IMR-90 (cell line): ENCODE results near the gene EIF1AX. TPM values are rescaled to one million over a fixed set of nuclear protein-coding genes. Genes with fewer than 3 reads are reported as not detected.
A peak's percentile ranks its signal among the peaks of the same experiment; 100 is the strongest.

ENCODE experiments used
- ATAC-seq: fragments of 200-7000 bp; cut with Tn5 transposase; 2 replicates; pipeline ENCODE4 v1.9.1; 2020; ENCODE audit warnings: low read depth, mild to moderate bottlenecking, moderate library complexity
- BruUV-seq: library from RNA; stranded (reverse); fragments of 400-500 nt; replicated peaks from 2 replicates; lab custom pipeline; 2021; lab: Mats Ljungman, UMichigan
- CTCF ChIA-PET: fragments of 300-600 bp; formaldehyde crosslinking; extraction: SDS; loops from one replicate; lab custom pipeline; 2021; ENCODE audit warnings: antibody characterized with exemption; lab: Yijun Ruan, JAX
- POLR2A ChIA-PET: fragments of 300-600 bp; sonication (Branson Sonifier 250); formaldehyde crosslinking; loops from one replicate; lab custom pipeline; 2022; ENCODE audit warnings: antibody characterized with exemption; ENCODE audit not compliant: unreplicated experiment; lab: Charles Lee
- DNase-seq: peaks from one replicate; pipeline ENCODE4 v3.0.0; 2013
- H2AFZ ChIP-seq: replicated peaks from 2 replicates; pipeline ENCODE3; 2013; ENCODE audit warnings: low read length, mild to moderate bottlenecking; ENCODE audit not compliant: poor library complexity
- H2AK5ac ChIP-seq: 2 replicates; pipeline ENCODE4 v1.6.1; 2013; ENCODE audit warnings: low read depth, low read length, inconsistent platforms
- H2AK9ac ChIP-seq: replicated peaks from 2 replicates; pipeline ENCODE3; 2013; ENCODE audit warnings: mild to moderate bottlenecking, low read depth, low read length, moderate library complexity; ENCODE audit not compliant: poor library complexity
- H2BK120ac ChIP-seq: 2 replicates; pipeline ENCODE4 v1.6.1; 2013; ENCODE audit warnings: low read depth, low read length, inconsistent platforms
- H2BK15ac ChIP-seq: 3 replicates; pipeline ENCODE4 v1.6.1; 2013; ENCODE audit warnings: low read depth, low read length, inconsistent platforms
- H2BK20ac ChIP-seq: 2 replicates; pipeline ENCODE4 v1.6.1; 2013; ENCODE audit warnings: low read depth, mild to moderate bottlenecking, inconsistent platforms, low read length, moderate library complexity
- H2BK5ac ChIP-seq: 2 replicates; pipeline ENCODE4 v1.6.1; 2013; ENCODE audit warnings: mild to moderate bottlenecking, low read depth, low read length, inconsistent platforms; ENCODE audit not compliant: poor library complexity, severe bottlenecking
- H3K14ac ChIP-seq: replicated peaks from 2 replicates; pipeline ENCODE4 v1.6.1; 2013; ENCODE audit warnings: low read depth, low read length, inconsistent platforms
- H3K18ac ChIP-seq: 2 replicates; pipeline ENCODE4 v1.6.1; 2013; ENCODE audit warnings: low read depth, low read length, control low read depth
- H3K23ac ChIP-seq: 2 replicates; pipeline ENCODE4 v1.6.1; 2013; ENCODE audit warnings: low read depth, low read length, inconsistent platforms
- H3K27ac ChIP-seq: 2 replicates; pipeline ENCODE4 v1.5.1; 2013; ENCODE audit warnings: mild to moderate bottlenecking, control low read depth, low read length; ENCODE audit not compliant: insufficient read depth
- H3K27me3 ChIP-seq: 2 replicates; pipeline ENCODE4 v1.6.1; 2013; ENCODE audit warnings: low read length; ENCODE audit not compliant: control insufficient read depth, insufficient read depth
- H3K36me3 ChIP-seq: 2 replicates; pipeline ENCODE4 v1.6.1; 2013; ENCODE audit warnings: low read length, mixed read lengths; ENCODE audit not compliant: control insufficient read depth, insufficient read depth
- H3K4ac ChIP-seq: 2 replicates; pipeline ENCODE4 v1.6.1; 2013; ENCODE audit warnings: low read depth, low read length, inconsistent platforms
- H3K4me1 ChIP-seq: 2 replicates; pipeline ENCODE4 v1.6.1; 2013; ENCODE audit warnings: low read length, mixed read lengths; ENCODE audit not compliant: control insufficient read depth, insufficient read depth
- H3K4me2 ChIP-seq: 2 replicates; pipeline ENCODE4 v1.6.1; 2013; ENCODE audit warnings: low read depth, mild to moderate bottlenecking, control low read depth, low read length, moderate library complexity
- H3K4me3 ChIP-seq: 2 replicates; pipeline ENCODE4 v1.5.1; 2013; ENCODE audit warnings: low read depth, mild to moderate bottlenecking, control low read depth, low read length, moderate library complexity; ENCODE audit not compliant: insufficient read depth
- H3K56ac ChIP-seq: 2 replicates; pipeline ENCODE4 v1.6.1; 2013; ENCODE audit warnings: low read length, inconsistent platforms; ENCODE audit not compliant: insufficient read depth; ENCODE audit errors: extremely low read depth
- H3K79me1 ChIP-seq, 2 experiments: 2 replicates each; pipeline ENCODE4 v1.6.1; 2013; ENCODE audit warnings: low read length in 2 of 2, inconsistent platforms in 1 of 2, low read depth in 1 of 2
- H3K9ac ChIP-seq: 2 replicates; pipeline ENCODE4 v1.6.1; 2013; ENCODE audit warnings: low read depth, low read length, control low read depth
- H3K9me1 ChIP-seq: 2 replicates; pipeline ENCODE4 v1.6.1; 2013; ENCODE audit warnings: low read length, inconsistent platforms; ENCODE audit not compliant: insufficient read depth
- H3K9me3 ChIP-seq: 2 replicates; pipeline ENCODE4 v1.6.1; 2013; ENCODE audit warnings: low read length; ENCODE audit not compliant: control insufficient read depth, insufficient read depth
- H4K20me1 ChIP-seq: 2 replicates; pipeline ENCODE4 v1.6.1; 2013; ENCODE audit warnings: low read length, inconsistent platforms; ENCODE audit not compliant: insufficient read depth
- H4K5ac ChIP-seq: 2 replicates; pipeline ENCODE4 v1.6.1; 2013; ENCODE audit warnings: mild to moderate bottlenecking, low read depth, low read length, control low read depth
- H4K8ac ChIP-seq, 2 experiments: 2 replicates each; pipeline ENCODE4 v1.6.1; 2013; ENCODE audit warnings: low read depth in 2 of 2, low read length in 2 of 2, control low read depth in 1 of 2, inconsistent platforms in 1 of 2
- H4K91ac ChIP-seq: 2 replicates; pipeline ENCODE4 v1.6.1; 2013; ENCODE audit warnings: low read depth, low read length, inconsistent platforms; ENCODE audit not compliant: insufficient read depth
- BHLHE40 ChIP-seq: fragments of 150-350 bp; IDR thresholded peaks from 2 replicates; pipeline ENCODE4 v1.6.1; 2016; ENCODE audit warnings: mild to moderate bottlenecking, low read depth, low read length
- CEBPB ChIP-seq: IDR thresholded peaks from 2 replicates; pipeline ENCODE4 v1.6.1; 2012; ENCODE audit warnings: low read depth, low read length, improper control_type of control experiment
- CHD1 ChIP-seq: IDR thresholded peaks from 2 replicates; pipeline ENCODE4 v1.6.1; 2012; ENCODE audit warnings: low read depth, low read length, improper control_type of control experiment
- ELK1 ChIP-seq: fragments of 150-350 bp; IDR thresholded peaks from 2 replicates; pipeline ENCODE4 v1.6.1; 2016; ENCODE audit warnings: low read depth, mild to moderate bottlenecking, low read length, moderate library complexity, borderline replicate concordance
- FOS ChIP-seq: fragments of 150-350 bp; IDR thresholded peaks from 2 replicates; pipeline ENCODE4 v1.6.1; 2016; ENCODE audit warnings: low read depth, low read length
- MAFK ChIP-seq: IDR thresholded peaks from 2 replicates; pipeline ENCODE4 v1.6.1; 2012; ENCODE audit warnings: low read depth, low read length, improper control_type of control experiment
- MAZ ChIP-seq: IDR thresholded peaks from 2 replicates; pipeline ENCODE4 v1.6.1; 2012; ENCODE audit warnings: low read depth, mild to moderate bottlenecking, low read length, improper control_type of control experiment, moderate library complexity, borderline replicate concordance
- MXI1 ChIP-seq: IDR thresholded peaks from 2 replicates; pipeline ENCODE4 v1.6.1; 2012; ENCODE audit warnings: low read depth, mild to moderate bottlenecking, low read length, moderate library complexity, borderline replicate concordance
- NFE2L2 ChIP-seq: fragments of 150-350 bp; IDR thresholded peaks from 2 replicates; pipeline ENCODE4 v1.6.1; 2016; ENCODE audit warnings: low read depth, mild to moderate bottlenecking, low read length
- RAD21 ChIP-seq: IDR thresholded peaks from 2 replicates; pipeline ENCODE4 v1.6.1; 2012; ENCODE audit warnings: low read length, improper control_type of control experiment
- RCOR1 ChIP-seq: IDR thresholded peaks from 2 replicates; pipeline ENCODE4 v1.6.1; 2012; ENCODE audit warnings: mild to moderate bottlenecking, low read length, improper control_type of control experiment; ENCODE audit not compliant: insufficient replicate concordance
- WGBS, 2 experiments: methylation state at CpG; one replicate each; pipeline versions ENCODE4 v1.1.5 to v1.1.7; 2013; ENCODE audit warnings: missing lambda C conversion rate in 2 of 2; ENCODE audit not compliant: insufficient read length in 1 of 2; ENCODE audit errors: extremely low coverage in 2 of 2; 5-methylcytosine and 5-hydroxymethylcytosine counted together
- dilution Hi-C: fragments of 300-500 bp; cut with HindIII; formaldehyde crosslinking; loops from one replicate; pipeline ENCODE4 v1.14.3; 2018; ENCODE audit warnings: low sequenced_read_pairs; ENCODE audit not compliant: unreplicated experiment
- in situ Hi-C: fragments of 300-500 bp; cut with MboI; formaldehyde crosslinking; loops from 3 replicates; pipeline ENCODE4 v1.14.3; 2019; ENCODE audit warnings: low sequenced_read_pairs, inconsistent platforms, mixed read lengths
- intact Hi-C: fragments of 100-400 bp; cut with micrococcal nuclease; formaldehyde crosslinking; loops from 2 replicates; pipeline ENCODE4 v1.10.0; 2022
- polyA plus RNA-seq, 3 experiments: library from polyadenylated mRNA; depleted of rRNA; stranded (reverse); fragments of >200 nt; gene quantifications; 2 replicates each; pipeline ENCODE4 v1.2.3, GENCODE V29; 2012; ENCODE audit warnings: low replicate concordance in 1 of 3
- total RNA-seq: library from RNA; depleted of rRNA; stranded (reverse); fragments of >200 nt; gene quantifications from 2 replicates; pipeline ENCODE4 v1.2.3, GENCODE V29; 2012
- TF ChIP-seq, protein P1 (sequence below): fragments of 150-350 bp; IDR thresholded peaks from 2 replicates; pipeline ENCODE4 v1.6.1; 2017; ENCODE audit warnings: mild to moderate bottlenecking, antibody characterized with exemption, low read length, low read depth
- TF ChIP-seq, protein P2 (sequence below): conservative IDR thresholded peaks from 2 replicates; pipeline ENCODE4 v1.5.1; 2012; ENCODE audit warnings: mild to moderate bottlenecking, low read depth, low read length, improper control_type of control experiment

EIF1AX gene
- total and polyA plus RNA-seq, 2 of the 4 experiments (the other 2 are of a cell fraction), result 12.2 to 44.5 TPM

GRCh38 chrX:20144491-20144890 lies 2.9 kb upstream of the EIF1AX start:
- H2AK9ac ChIP-seq, result no peak overlapping the region
- no peak overlapping the region for H4K91ac ChIP-seq
- no peak overlapping the region for H2AK5ac ChIP-seq
- H3K9ac ChIP-seq, result no peak overlapping the region
- no peak overlapping the region for H3K18ac ChIP-seq
- dilution Hi-C loops (no loop called here), in situ Hi-C loops (no loop called here), intact Hi-C loops (no loop called here)
- no peak overlapping the region for H2AFZ ChIP-seq
- H2BK120ac ChIP-seq, result no peak overlapping the region
- WGBS, 2 experiments, result no CpG with 5 or more reads among the region's 3 CpGs
- H4K20me1 ChIP-seq, result peaks cover 11% of the 10 kb centered on the region
- CTCF ChIA-PET, result no interaction called here
- no peaks in the 10 kb centered on the region for H3K9me1 ChIP-seq
- no TSS peak for BruUV-seq
- peaks cover 0 to 2% of the 10 kb centered on the region in 2 experiments; a peak in 2 of 4 replicates for H3K79me1 ChIP-seq
- ATAC-seq (no peak), DNase-seq (peak; percentile 82)
- TF ChIP-seq RAD21, result no peak
- no peak for TF ChIP-seq MAZ
- no peak for TF ChIP-seq ELK1
- TF ChIP-seq, protein P1, sequence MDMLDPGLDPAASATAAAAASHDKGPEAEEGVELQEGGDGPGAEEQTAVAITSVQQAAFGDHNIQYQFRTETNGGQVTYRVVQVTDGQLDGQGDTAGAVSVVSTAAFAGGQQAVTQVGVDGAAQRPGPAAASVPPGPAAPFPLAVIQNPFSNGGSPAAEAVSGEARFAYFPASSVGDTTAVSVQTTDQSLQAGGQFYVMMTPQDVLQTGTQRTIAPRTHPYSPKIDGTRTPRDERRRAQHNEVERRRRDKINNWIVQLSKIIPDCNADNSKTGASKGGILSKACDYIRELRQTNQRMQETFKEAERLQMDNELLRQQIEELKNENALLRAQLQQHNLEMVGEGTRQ, result no peak
- TF ChIP-seq BHLHE40, result no peak
- TF ChIP-seq, protein P2, sequence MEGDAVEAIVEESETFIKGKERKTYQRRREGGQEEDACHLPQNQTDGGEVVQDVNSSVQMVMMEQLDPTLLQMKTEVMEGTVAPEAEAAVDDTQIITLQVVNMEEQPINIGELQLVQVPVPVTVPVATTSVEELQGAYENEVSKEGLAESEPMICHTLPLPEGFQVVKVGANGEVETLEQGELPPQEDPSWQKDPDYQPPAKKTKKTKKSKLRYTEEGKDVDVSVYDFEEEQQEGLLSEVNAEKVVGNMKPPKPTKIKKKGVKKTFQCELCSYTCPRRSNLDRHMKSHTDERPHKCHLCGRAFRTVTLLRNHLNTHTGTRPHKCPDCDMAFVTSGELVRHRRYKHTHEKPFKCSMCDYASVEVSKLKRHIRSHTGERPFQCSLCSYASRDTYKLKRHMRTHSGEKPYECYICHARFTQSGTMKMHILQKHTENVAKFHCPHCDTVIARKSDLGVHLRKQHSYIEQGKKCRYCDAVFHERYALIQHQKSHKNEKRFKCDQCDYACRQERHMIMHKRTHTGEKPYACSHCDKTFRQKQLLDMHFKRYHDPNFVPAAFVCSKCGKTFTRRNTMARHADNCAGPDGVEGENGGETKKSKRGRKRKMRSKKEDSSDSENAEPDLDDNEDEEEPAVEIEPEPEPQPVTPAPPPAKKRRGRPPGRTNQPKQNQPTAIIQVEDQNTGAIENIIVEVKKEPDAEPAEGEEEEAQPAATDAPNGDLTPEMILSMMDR, result no peak
- no peak for TF ChIP-seq NFE2L2
- TF ChIP-seq MXI1, result no peak
- TF ChIP-seq MAFK, result no peak
- TF ChIP-seq CHD1, result no peak
- TF ChIP-seq RCOR1, result no peak
- TF ChIP-seq CEBPB, result no peak
- TF ChIP-seq FOS, result no peak
- no peak overlapping the region for H3K4me2 ChIP-seq
- no peaks in the 10 kb centered on the region; the same call in 1 of the 2 replicates for H3K27me3 ChIP-seq
- no peak overlapping the region for H3K27ac ChIP-seq
- H2BK20ac ChIP-seq, result no peak overlapping the region
- H2BK15ac ChIP-seq, result no peak overlapping the region
- H2BK5ac ChIP-seq, result no peak overlapping the region
- H3K4me1 ChIP-seq, result peaks cover 1% of the 10 kb centered on the region
- no peak overlapping the region for H3K4me3 ChIP-seq
- H4K8ac ChIP-seq, result no peak overlapping the region
- no peak overlapping the region for H3K4ac ChIP-seq
- H3K56ac ChIP-seq, result no peak overlapping the region
- H3K9me3 ChIP-seq, result no peaks in the 10 kb centered on the region
- no peaks in the 10 kb centered on the region; the same call in 1 of the 2 replicates for H3K36me3 ChIP-seq
- POLR2A ChIA-PET, result no interaction called here
- H3K23ac ChIP-seq, result no peak overlapping the region
- H3K14ac ChIP-seq, result no peak overlapping the region
- no peak overlapping the region for H4K5ac ChIP-seq
